Right forelimb (tissue), 1 donor: ENCODE measurements around the gene PRKCB.

Experiments used
- DNase-seq: peaks from one replicate; pipeline ENCODE4 v3.0.0-alpha.2; 2018

PRKCB gene

GRCh38 chr16:24052329-24053098 lies 216.7 kb downstream of the PRKCB start:
- no peak for DNase-seq

- no peak for DNase-seq
Measured at GRCh38 chr16:24053099-24053946, 217.5 kb downstream of the PRKCB start.

- no peak for DNase-seq
Measured at GRCh38 chr16:24054741-24055491, 219.1 kb downstream of the PRKCB start.

GRCh38 chr16:24062270-24062817 lies 226.6 kb downstream of the PRKCB start:
- DNase-seq: no peak

- no peak for DNase-seq
Measured at GRCh38 chr16:24069036-24069590, 233.3 kb downstream of the PRKCB start.

GRCh38 chr16:24070851-24071250 lies 235.1 kb downstream of the PRKCB start:
- no peak for DNase-seq

- DNase-seq: no peak
Measured at GRCh38 chr16:24071666-24072360, 236.0 kb downstream of the PRKCB start.

GRCh38 chr16:24073321-24073720 lies 237.5 kb downstream of the PRKCB start:
- DNase-seq: no peak

GRCh38 chr16:24074574-24074973 lies 238.8 kb downstream of the PRKCB start:
- no peak for DNase-seq

- no peak for DNase-seq
Measured at GRCh38 chr16:24075302-24075701, 239.5 kb downstream of the PRKCB start.

- no peak for DNase-seq
Measured at GRCh38 chr16:24075931-24076716, 240.3 kb downstream of the PRKCB start.

- no peak for DNase-seq
Measured at GRCh38 chr16:24077292-24077691, 241.5 kb downstream of the PRKCB start.

GRCh38 chr16:24077966-24078365 lies 242.2 kb downstream of the PRKCB start:
- DNase-seq: no peak

GRCh38 chr16:24085666-24086065 lies 249.9 kb downstream of the PRKCB start:
- DNase-seq: no peak

GRCh38 chr16:24087891-24088410 lies 252.2 kb downstream of the PRKCB start:
- no peak for DNase-seq

GRCh38 chr16:24088767-24089166 lies 253.0 kb downstream of the PRKCB start:
- DNase-seq: no peak

GRCh38 chr16:24091125-24091524 lies 255.3 kb downstream of the PRKCB start:
- DNase-seq: no peak

- DNase-seq: no peak
Measured at GRCh38 chr16:24093049-24093448, 257.3 kb downstream of the PRKCB start.

GRCh38 chr16:24094660-24095059 lies 258.9 kb downstream of the PRKCB start:
- DNase-seq: no peak

- no peak for DNase-seq
Measured at GRCh38 chr16:24098896-24099295, 263.1 kb downstream of the PRKCB start.

- DNase-seq: no peak
Measured at GRCh38 chr16:24101431-24101830, 265.6 kb downstream of the PRKCB start.
